Brain microvascular endothelial cell (primary cell): ENCODE data around the gene CDHR1.

Source experiments
- DNase-seq: peaks from one replicate; pipeline ENCODE4 v3.0.0-alpha.2; 2020
- H3K27ac ChIP-seq: fragments of 250-450 bp; sonication (Bioruptor Pico); 2 replicates; pipeline ENCODE4 v1.5.1; 2020; ENCODE audit warnings: mild to moderate bottlenecking, moderate library complexity
- H3K27me3 ChIP-seq: fragments of 250-450 bp; sonication (Bioruptor Pico); replicated peaks from 2 replicates; pipeline ENCODE4 v1.5.1; 2020; ENCODE audit warnings: mild to moderate bottlenecking
- H3K36me3 ChIP-seq: fragments of 250-450 bp; sonication (Bioruptor Pico); replicated peaks from 2 replicates; pipeline ENCODE4 v1.5.1; 2020; ENCODE audit warnings: mild to moderate bottlenecking
- H3K4me3 ChIP-seq: 2 replicates; pipeline ENCODE4 v1.5.1; 2011; ENCODE audit warnings: low read depth, mild to moderate bottlenecking, control low read depth, low read length, moderate library complexity
- in situ Hi-C: cut with HindIII; loops from 2 replicates; pipeline ENCODE4 v1.10.0; 2017; ENCODE audit warnings: low sequenced_read_pairs, low pct_ligation_motif_present
- TF ChIP-seq, protein P1 (sequence below): IDR thresholded peaks from 2 replicates; pipeline ENCODE4 v1.5.1; 2011; ENCODE audit warnings: low read depth, mild to moderate bottlenecking, moderate library complexity, low read length, control low read depth, inconsistent platforms; ENCODE audit errors: missing control alignments

CDHR1 gene

DNA sequence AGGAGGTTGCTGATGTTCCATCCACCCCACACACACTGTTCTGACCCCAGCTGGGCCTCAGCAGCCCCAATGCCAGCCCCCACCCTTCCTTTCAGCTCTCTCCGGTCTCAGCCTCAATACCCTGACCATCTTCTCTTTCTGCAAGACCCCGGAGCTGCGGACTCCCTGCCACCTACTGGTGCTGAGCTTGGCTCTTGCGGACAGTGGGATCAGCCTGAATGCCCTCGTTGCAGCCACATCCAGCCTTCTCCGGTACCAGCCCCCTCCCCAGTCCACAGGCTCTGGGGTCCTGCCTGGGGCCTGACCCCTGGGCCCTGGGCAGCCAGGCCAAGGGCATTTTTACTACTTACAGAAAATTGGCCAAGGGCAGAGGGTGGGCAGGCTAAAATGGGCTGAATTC, 53.2 kb downstream of the CDHR1 start:
- TF ChIP-seq, protein P1, sequence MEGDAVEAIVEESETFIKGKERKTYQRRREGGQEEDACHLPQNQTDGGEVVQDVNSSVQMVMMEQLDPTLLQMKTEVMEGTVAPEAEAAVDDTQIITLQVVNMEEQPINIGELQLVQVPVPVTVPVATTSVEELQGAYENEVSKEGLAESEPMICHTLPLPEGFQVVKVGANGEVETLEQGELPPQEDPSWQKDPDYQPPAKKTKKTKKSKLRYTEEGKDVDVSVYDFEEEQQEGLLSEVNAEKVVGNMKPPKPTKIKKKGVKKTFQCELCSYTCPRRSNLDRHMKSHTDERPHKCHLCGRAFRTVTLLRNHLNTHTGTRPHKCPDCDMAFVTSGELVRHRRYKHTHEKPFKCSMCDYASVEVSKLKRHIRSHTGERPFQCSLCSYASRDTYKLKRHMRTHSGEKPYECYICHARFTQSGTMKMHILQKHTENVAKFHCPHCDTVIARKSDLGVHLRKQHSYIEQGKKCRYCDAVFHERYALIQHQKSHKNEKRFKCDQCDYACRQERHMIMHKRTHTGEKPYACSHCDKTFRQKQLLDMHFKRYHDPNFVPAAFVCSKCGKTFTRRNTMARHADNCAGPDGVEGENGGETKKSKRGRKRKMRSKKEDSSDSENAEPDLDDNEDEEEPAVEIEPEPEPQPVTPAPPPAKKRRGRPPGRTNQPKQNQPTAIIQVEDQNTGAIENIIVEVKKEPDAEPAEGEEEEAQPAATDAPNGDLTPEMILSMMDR = no peak
- no peak overlapping the region for H3K27ac ChIP-seq
- in situ Hi-C loops = no loop called here
- H3K36me3 ChIP-seq = no peaks in the 10 kb centered on the region
- no peaks in the 10 kb centered on the region for H3K27me3 ChIP-seq
- no peak overlapping the region for H3K4me3 ChIP-seq
- no peak for DNase-seq

DNA sequence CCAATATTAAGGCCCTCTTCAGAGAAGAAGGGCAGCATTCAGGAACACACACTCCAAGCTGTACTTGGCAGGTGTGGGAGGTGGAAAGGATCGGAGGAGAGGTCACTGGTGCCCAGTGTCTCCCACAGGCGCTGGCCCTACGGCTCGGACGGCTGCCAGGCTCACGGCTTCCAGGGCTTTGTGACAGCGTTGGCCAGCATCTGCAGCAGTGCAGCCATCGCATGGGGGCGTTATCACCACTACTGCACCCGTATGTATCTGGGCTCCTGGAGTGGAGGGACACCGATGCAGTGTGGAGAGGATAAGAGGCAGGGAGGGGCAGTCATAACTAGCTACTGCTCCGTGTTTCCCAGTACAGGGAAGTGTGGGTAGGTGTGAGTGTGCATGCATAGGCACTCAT, 54.5 kb downstream of the CDHR1 start:
- no peak for DNase-seq
- Histone ChIP-seq H3K4me3 (no peak overlapping the region), H3K36me3 (no peaks in the 10 kb centered on the region), H3K27ac (no peak overlapping the region), H3K27me3 (no peaks in the 10 kb centered on the region)
- TF ChIP-seq, protein P1 = no peak
- in situ Hi-C loops = no loop called here

DNA sequence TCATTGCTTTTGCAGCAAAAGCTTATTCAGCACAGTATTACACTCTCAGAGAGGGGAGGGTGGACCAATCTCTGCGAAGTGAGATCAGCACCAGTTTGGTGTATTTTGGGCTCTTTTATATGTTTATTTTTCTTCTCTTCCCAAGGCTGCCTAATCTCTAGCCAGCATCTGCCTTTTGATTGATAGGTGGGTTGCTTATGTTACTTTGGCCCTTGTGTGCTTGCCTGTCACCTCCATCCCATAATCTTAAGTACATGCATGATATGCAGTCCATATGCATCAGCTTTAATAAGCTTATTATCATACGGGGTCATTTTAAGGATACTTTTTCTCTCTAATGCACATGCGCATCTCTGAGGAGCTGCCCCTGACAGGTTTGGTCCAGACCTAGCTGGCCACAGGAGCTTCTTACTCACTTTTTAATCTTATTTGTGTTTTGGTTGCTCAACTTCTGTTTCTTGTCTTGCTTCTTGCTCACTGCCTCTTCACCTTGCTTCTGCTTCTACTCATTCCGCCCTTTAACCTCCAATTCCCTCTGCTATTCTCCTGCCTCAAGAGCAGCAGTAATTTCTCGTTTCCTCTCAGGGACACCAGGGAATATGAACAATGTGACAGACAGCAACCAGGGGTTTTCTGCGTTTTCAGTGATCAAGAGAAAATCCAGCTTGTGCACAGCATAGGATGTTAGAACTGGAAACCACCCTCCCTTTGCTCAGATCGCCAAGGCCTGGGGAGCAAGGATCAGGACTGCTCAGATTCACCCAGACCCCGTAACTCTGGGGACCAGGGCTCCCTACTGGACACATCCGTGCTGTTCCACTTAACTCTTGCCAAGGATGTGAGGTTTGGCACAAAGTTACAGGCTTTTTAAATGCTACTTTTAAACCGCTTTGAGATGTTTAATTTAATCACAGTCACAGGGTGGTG, 60.5 kb downstream of the CDHR1 start:
- in situ Hi-C loops = loop anchor here (25.0 kb wide), 1 partner anchor 282 kb away; no protein-coding TSS in a partner anchor
- no peak for DNase-seq

DNA sequence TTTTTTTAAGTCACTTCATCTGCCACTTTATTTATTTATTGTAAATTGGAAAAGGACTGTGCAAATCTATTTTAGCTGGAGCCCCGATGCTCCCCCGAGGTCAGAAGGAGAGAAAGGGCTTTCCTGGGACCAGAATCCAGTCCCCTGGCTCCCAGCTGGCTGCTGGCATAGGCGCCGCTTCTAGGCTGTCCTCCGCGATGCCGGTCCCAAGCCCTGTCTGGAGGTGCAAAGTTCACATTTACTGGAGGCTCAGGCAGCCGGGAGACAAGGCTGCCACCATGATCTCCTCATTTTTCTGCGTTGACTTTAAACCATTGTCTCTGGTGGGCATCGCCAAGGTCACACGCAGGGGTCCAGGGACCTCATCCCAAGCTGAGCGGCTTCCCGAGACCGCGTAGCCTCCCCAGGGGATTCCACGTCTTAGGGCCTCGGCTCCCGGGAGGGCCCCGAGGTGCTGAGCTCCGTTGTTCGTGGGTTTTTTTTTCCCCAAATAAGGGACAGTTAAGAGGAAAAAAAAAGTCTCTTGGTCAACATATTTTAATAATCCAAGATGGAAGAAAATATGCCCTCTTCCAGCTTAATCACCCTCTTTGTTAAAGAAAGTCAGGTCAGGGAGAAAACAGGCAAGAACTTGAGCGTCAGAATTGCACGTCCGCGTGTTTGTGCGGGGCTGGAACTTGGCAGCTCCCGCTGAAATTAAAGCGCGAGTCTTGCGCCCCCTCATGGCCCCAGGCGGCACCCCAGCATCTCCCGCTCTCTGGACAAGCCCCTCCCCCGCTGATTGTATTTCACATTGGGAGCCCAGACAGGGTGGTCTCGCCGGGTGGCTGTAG, 62.4 kb downstream of the CDHR1 start:
- no peak overlapping the region for H3K4me3 ChIP-seq
- H3K27ac ChIP-seq = no peak overlapping the region
- DNase-seq = peak; percentile 31
- in situ Hi-C loops = loop anchor here (25.0 kb wide), 1 partner anchor 281 kb away; no protein-coding TSS in a partner anchor
- H3K36me3 ChIP-seq = no peaks in the 10 kb centered on the region
- H3K27me3 ChIP-seq = no peaks in the 10 kb centered on the region
- TF ChIP-seq, protein P1 = peak; percentile 84

More for the DNA sequence above, 60.5 kb downstream of the CDHR1 start:
- Histone ChIP-seq H3K36me3 (no peaks in the 10 kb centered on the region), H3K27ac (no peak overlapping the region), H3K4me3 (no peak overlapping the region), H3K27me3 (no peaks in the 10 kb centered on the region)
- TF ChIP-seq, protein P1 = no peak

DNA sequence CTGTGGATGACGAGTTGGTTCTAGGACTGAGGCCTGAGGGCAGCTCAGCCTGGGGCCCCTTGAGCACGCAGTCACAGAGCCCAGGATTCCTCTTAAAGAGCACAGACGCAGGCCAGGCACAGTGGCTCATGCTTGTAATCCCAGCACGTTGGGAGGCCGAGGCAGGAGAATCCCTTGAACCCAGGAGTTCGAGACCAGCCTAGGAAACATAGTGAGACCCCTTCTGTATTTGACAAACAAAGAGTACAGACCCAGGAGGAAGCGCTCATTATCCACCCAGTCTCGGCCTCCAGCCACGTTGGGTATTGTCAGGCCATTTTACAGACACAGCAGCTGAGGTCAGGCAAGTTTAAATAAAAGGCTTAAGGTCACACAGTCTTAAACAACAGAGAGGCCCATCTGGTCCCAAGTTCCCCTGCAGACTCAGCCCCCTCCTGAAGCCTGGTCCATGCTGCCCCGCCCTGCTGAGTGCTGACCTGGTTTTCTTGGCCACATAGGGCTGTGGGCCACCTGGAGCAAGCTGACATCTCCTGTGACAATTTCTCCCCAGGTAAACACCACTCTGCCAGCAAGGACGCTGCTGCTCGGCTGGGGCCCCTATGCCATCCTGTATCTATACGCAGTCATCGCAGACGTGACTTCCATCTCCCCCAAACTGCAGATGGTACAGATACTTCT, 63.1 kb downstream of the CDHR1 start:
- H3K27me3 ChIP-seq = no peaks in the 10 kb centered on the region
- in situ Hi-C loops = loop anchor here (25.0 kb wide), 1 partner anchor 280 kb away; no protein-coding TSS in a partner anchor
- H3K4me3 ChIP-seq = no peak overlapping the region
- TF ChIP-seq, protein P1 = no peak
- no peaks in the 10 kb centered on the region for H3K36me3 ChIP-seq
- no peak for DNase-seq
- H3K27ac ChIP-seq = no peak overlapping the region
